GM12872 (cell line): ENCODE results near the gene LTBP3.

Source experiments
- CTCF ChIP-seq: IDR thresholded peaks from 3 replicates; pipeline ENCODE4 v1.5.1; 2011; ENCODE audit warnings: low read depth, mild to moderate bottlenecking, low read length, moderate library complexity; ENCODE audit not compliant: insufficient read depth

The LTBP3 gene

DNA sequence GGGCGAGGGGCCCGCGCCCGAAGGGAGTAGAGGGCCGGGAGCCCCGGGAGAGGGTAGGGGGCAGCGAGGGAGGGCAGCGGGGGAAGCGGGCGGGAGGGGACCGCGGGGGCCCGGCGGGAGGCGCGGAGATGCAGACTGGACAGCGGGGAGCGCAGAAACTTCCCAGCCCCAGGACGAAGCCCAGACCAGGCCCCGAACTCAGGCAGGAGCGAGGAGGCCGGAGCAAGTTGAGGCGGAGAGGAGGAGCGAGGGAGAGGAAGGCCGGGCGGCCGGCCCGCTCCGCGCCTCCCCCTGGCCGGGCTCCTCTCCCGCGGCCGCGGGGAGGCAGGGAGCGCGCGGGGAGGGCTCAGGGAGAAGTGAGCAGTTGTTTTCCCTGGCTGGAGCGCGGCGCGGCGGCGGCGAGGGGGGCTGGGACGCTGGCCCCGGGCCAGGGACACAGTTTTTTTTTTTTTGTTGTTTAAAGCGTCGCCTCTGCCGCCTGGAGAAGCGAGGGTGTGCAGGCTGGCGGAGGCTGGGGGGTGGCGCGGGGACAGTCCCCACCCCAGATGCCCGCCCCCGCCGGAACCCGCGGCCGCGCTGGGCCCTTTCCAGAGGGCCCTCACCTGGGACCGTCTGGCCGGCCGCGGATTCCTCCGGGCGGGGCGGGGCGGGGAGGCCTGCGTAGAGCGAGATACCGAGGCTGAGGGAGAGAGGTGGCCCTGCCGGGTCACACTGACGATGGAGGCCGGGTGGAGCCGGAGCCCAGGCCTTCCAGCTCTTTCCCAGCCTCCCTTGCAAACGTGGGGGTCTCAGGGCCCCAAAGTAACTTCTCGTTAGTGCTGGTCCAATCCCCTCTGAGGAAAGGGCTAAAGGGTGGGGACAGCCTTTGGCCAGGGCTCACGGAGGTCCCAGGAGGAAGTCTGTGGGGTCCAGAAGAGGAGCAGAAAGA lies at the start of gene LTBP3:
Gene LTBP3, minus strand, starts transcription at position 358 of the 928 bp plus-strand sequence. CDS start 400 bp downstream, outside the sequence.
- no peak for TF ChIP-seq CTCF

GRCh38 chr11:65606876-65607613 lies 48.9 kb upstream of the LTBP3 start:
- TF ChIP-seq CTCF: no peak

- no peak for TF ChIP-seq CTCF
Observed at GRCh38 chr11:65604258-65604657, 46.1 kb upstream of the LTBP3 start.

DNA sequence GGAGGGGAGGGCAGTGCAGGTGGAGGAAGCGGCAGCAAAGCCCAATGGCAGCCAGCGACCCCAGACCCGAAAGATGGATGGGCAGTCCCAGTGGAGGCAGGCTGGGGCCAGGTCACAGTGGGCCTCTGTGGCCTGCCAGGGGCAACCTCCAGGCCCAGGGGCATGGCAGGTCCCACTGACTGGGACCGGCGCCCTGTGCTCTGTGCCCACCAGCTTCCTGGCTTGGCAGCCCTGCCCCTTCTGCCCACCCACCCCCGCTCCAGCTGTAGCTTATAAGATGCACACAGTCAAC lies 41.7 kb upstream of the LTBP3 start:
- TF ChIP-seq CTCF: no peak

DNA sequence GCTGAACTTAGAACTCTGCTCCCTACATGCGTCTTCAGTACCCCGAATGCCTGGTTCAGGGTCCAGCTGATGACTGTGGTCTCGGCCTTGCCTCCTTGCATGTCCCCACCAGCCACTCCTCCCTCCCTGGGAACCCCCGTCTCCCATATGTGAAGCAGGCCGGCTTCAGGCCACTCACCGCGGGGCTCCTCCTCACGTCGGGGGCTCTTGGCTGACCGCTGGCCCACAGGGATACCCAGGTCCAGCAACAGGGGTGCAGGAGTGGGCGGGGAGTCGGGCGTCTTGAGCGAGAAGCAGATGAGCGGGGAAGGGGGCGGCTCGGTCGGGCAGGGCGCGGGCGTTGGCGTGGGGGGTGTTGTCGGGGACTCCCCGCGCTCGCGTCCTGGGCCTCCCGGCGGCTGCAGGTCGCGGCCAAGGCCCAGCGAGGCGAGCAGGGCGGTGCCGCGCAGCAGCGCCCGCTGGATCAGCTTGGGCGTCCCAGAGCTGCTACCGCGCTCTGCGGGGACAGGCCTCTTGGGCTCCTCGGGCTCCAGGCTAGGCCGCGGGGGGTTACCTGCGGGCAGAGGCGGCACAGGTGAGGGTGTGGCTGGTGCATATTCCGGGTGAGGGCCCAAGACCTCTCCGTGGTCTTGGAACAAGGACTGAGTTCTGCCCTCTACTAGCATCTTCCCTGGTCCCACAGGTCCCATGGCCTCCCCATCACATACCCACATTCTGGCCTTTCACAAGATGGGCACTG lies 41.2 kb upstream of the LTBP3 start:
- TF ChIP-seq CTCF: no peak

- TF ChIP-seq CTCF: no peak
Observed at GRCh38 chr11:65598258-65598699, 40.1 kb upstream of the LTBP3 start.

DNA sequence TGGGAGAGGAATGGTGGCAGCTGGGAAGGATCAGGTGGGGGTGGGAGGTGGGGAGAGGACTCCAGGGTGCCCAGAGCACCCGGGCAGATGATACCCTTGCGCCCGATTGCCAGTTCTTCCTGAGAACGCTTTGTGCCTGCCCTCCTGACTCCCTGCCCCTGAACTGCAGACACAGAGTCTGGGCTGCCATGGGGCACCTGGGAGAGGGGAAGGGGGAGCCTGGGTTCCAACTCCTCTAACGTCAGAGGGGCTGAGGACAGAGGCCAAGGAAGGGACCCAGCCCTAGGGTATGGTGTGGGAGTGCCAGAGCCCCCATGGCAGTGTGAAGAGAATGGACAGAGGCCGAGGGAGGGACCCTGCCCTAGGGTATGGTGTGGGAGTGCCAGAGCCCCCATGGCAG lies 38.4 kb upstream of the LTBP3 start:
- TF ChIP-seq CTCF: no peak
